Measurements from ENCODE around the gene AKT1S1. TPM values are rescaled to one million over a fixed set of nuclear protein-coding genes. Genes with fewer than 3 reads are reported as not detected.

Gene AKT1S1
- total and polyA plus RNA-seq, 2 donors from 2014 or later = 33.7 to 47.2 TPM

DNA sequence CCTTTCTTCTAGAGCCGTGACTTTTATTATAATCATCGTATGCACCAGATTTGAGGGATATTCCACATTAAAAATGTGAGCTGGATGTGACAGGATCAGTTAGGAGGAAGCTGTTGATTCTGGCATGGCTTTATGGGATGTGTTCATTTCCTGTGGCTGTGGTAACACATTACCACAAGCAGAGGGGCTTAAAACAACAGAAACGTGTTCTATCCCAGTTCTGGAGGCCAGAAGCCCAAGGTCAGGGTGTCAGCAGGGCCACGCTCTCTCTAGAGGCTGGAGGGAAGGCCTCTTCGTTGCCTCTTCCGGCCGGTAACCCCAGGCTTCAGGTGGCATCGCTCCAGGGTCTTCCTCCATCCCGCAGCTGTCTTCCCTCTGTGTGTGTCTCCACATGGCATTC, 44.6 kb downstream of the AKT1S1 start:
- Histone ChIP-seq H3K9ac (ENCODE audit: low read length in 3 of 3) (no peak overlapping the region), H3K4me1 (ENCODE audit: control insufficient read depth in 2 of 3, insufficient read depth in 2 of 3, low read depth in 1 of 3, low read length in 3 of 3) (no peaks in the 10 kb centered on the region), H3K27ac (ENCODE audit: low read depth in 2 of 2, low read length in 2 of 2) (peak overlapping the region in 1 of 2 donors; percentile 14), H3K36me3 (ENCODE audit: control insufficient read depth in 2 of 3, insufficient read depth in 3 of 3, low read length in 3 of 3) (peaks cover 0 to 48% (median 10%) of the 10 kb centered on the region in 3 donors), H3K4me3 (ENCODE audit: low read length in 3 of 3) (no peak overlapping the region), H3K9me3 (ENCODE audit: control insufficient read depth in 2 of 3, insufficient read depth in 1 of 3, low read length in 3 of 3) (no peaks in the 10 kb centered on the region), H3K27me3 (ENCODE audit: control insufficient read depth, insufficient read depth, low read length) (no peaks in the 10 kb centered on the region)
- DNase-seq (no peak), FAIRE-seq (no peak)
- TF ChIP-seq CTCF (IDR thresholded peaks at IDR 0.05; ENCODE audit: borderline replicate concordance, extremely low read depth, insufficient read depth) = no peak
- intact Hi-C loops (cut with DNase I) = no loop called here

GRCh38 chr19:49831592-49831991, 45.6 kb downstream of the AKT1S1 start:
- FAIRE-seq (no peak), DNase-seq (no peak)
- Histone ChIP-seq H3K27ac (ENCODE audit: low read depth in 2 of 2, low read length in 2 of 2) (no peak overlapping the region), H3K27me3 (ENCODE audit: control insufficient read depth, insufficient read depth, low read length) (no peaks in the 10 kb centered on the region), H3K36me3 (ENCODE audit: control insufficient read depth in 2 of 3, insufficient read depth in 3 of 3, low read length in 3 of 3) (peaks cover 0 to 41% (median 10%) of the 10 kb centered on the region in 3 donors), H3K9ac (ENCODE audit: low read length in 3 of 3) (no peak overlapping the region), H3K4me1 (ENCODE audit: control insufficient read depth in 2 of 3, insufficient read depth in 2 of 3, low read depth in 1 of 3, low read length in 3 of 3) (no peaks in the 10 kb centered on the region), H3K4me3 (ENCODE audit: low read length in 3 of 3) (no peak overlapping the region), H3K9me3 (ENCODE audit: control insufficient read depth in 2 of 3, insufficient read depth in 1 of 3, low read length in 3 of 3) (no peaks in the 10 kb centered on the region)
- TF ChIP-seq CTCF (IDR thresholded peaks at IDR 0.05; ENCODE audit: borderline replicate concordance, extremely low read depth, insufficient read depth) = no peak
- intact Hi-C loops (cut with DNase I) = no loop called here

DNA sequence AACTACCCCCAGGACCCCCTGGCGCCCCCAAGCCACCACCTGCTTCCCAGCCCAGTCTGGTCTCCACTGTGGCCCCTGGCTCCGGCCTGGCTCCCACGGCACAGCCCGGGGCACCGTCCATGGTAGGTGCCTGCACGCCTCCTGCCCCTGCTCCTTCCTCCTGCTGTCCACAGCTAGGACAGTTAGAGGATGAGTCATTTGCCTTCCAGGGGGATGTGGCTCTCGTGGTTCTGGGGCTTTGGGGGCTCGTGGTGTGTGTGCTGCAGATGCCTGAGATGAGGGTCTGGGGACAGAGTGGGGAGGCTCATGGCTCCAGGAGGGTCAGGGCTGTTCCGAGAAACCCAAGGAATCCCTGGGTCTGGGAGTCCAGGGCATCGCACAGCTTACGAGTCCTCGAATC, 46.4 kb downstream of the AKT1S1 start:
- Histone ChIP-seq H3K27ac (ENCODE audit: low read depth in 2 of 2, low read length in 2 of 2) (no peak overlapping the region), H3K9ac (ENCODE audit: low read length in 3 of 3) (no peak overlapping the region), H3K36me3 (ENCODE audit: control insufficient read depth in 2 of 3, insufficient read depth in 3 of 3, low read length in 3 of 3) (peaks cover 0 to 41% (median 10%) of the 10 kb centered on the region in 3 donors), H3K4me1 (ENCODE audit: control insufficient read depth in 2 of 3, insufficient read depth in 2 of 3, low read depth in 1 of 3, low read length in 3 of 3) (no peaks in the 10 kb centered on the region), H3K9me3 (ENCODE audit: control insufficient read depth in 2 of 3, insufficient read depth in 1 of 3, low read length in 3 of 3) (no peaks in the 10 kb centered on the region), H3K27me3 (ENCODE audit: control insufficient read depth, insufficient read depth, low read length) (no peaks in the 10 kb centered on the region), H3K4me3 (ENCODE audit: low read length in 3 of 3) (no peak overlapping the region)
- intact Hi-C loops (cut with DNase I) = no loop called here
- no peak for TF ChIP-seq CTCF (IDR thresholded peaks at IDR 0.05; ENCODE audit: borderline replicate concordance, extremely low read depth, insufficient read depth)
- FAIRE-seq = no peak
- no peak for DNase-seq

DNA sequence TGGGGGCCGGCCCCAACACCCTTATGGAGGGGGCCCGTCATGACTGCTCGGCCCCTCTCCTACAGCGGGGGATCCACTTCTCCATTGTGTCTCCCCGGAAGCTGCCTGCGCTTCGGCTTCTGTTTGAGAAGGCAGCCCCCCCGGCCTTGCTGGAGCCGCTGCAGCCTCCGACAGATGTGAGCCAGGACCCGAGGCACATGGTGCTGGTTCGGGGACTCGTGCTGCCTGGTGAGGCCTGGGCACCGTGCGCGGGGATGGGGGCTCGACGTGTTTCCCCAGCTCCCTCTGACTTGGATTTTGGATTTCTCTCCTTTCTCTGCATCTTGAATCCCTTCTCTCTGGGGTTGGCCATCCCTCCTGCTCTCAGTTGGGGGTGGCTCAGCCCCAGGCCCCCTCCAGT, 47.4 kb downstream of the AKT1S1 start:
- no peaks in the 10 kb centered on the region for H3K4me1 ChIP-seq (ENCODE audit: control insufficient read depth in 2 of 3, insufficient read depth in 2 of 3, low read depth in 1 of 3, low read length in 3 of 3)
- peaks cover 0 to 38% (median 10%) of the 10 kb centered on the region in 3 donors for H3K36me3 ChIP-seq (ENCODE audit: control insufficient read depth in 2 of 3, insufficient read depth in 3 of 3, low read length in 3 of 3)
- intact Hi-C loops (cut with DNase I) = no loop called here
- no peak overlapping the region for H3K9ac ChIP-seq (ENCODE audit: low read length in 3 of 3)
- no peak for FAIRE-seq
- no peak overlapping the region for H3K27ac ChIP-seq (ENCODE audit: low read depth in 2 of 2, low read length in 2 of 2)
- no peaks in the 10 kb centered on the region for H3K9me3 ChIP-seq (ENCODE audit: control insufficient read depth in 2 of 3, insufficient read depth in 1 of 3, low read length in 3 of 3)
- TF ChIP-seq CTCF (IDR thresholded peaks at IDR 0.05; ENCODE audit: borderline replicate concordance, extremely low read depth, insufficient read depth) = no peak
- no peak for DNase-seq
- no peaks in the 10 kb centered on the region for H3K27me3 ChIP-seq (ENCODE audit: control insufficient read depth, insufficient read depth, low read length)
- no peak overlapping the region for H3K4me3 ChIP-seq (ENCODE audit: low read length in 3 of 3)

Data from kidney (tissue), 14 donors.